Renal cortical epithelial cell (primary cell): ENCODE measurements around the gene TACR1. TPM values are rescaled to one million over a fixed set of nuclear protein-coding genes. Genes with fewer than 3 reads are reported as not detected.
A peak's percentile ranks its signal among the peaks of the same experiment; 100 is the strongest.

Source experiments
- DNase-seq: peaks from one replicate; pipeline ENCODE4 v3.0.0-alpha.2; 2011; ENCODE audit warnings: low read depth
- total RNA-seq: library from RNA; depleted of rRNA; stranded (reverse); fragments of >200 nt; gene quantifications from 2 replicates; pipeline ENCODE4 v1.2.3, GENCODE V29; 2014

TACR1 gene
- total RNA-seq, 1 donor from 2014 or later = 0.10 TPM

GRCh38 chr2:75053484-75054112 is 145.7 kb downstream of the TACR1 start:
- DNase-seq = peak; percentile 41

GRCh38 chr2:75047992-75048625 is 151.2 kb downstream of the TACR1 start:
- DNase-seq = peak; percentile 57

- DNase-seq = peak; percentile 41
These were observed 151.9 kb downstream of the TACR1 start for GRCh38 chr2:75047189-75047991.

GRCh38 chr2:75045526-75046050 is 153.7 kb downstream of the TACR1 start:
- DNase-seq = no peak

GRCh38 chr2:75044291-75044690 is 155.0 kb downstream of the TACR1 start:
- no peak for DNase-seq

- no peak for DNase-seq
These were observed 156.5 kb downstream of the TACR1 start for GRCh38 chr2:75042823-75043222.

- DNase-seq = no peak
These were observed 157.4 kb downstream of the TACR1 start for GRCh38 chr2:75041731-75042600.

- DNase-seq = no peak
These were observed 158.1 kb downstream of the TACR1 start for GRCh38 chr2:75041226-75041625.

GRCh38 chr2:75035444-75036353 is 163.6 kb downstream of the TACR1 start:
- DNase-seq = no peak

- DNase-seq = no peak
These were observed 165.8 kb downstream of the TACR1 start for GRCh38 chr2:75033516-75033915.

- DNase-seq = no peak
These were observed 167.2 kb downstream of the TACR1 start for GRCh38 chr2:75031906-75032803.

GRCh38 chr2:75031171-75031570 is 168.1 kb downstream of the TACR1 start:
- DNase-seq = no peak

- DNase-seq = no peak
These were observed 168.9 kb downstream of the TACR1 start for GRCh38 chr2:75030218-75031009.

GRCh38 chr2:75027886-75028285 is 171.4 kb downstream of the TACR1 start:
- no peak for DNase-seq

GRCh38 chr2:75025633-75026380 is 173.5 kb downstream of the TACR1 start:
- no peak for DNase-seq

GRCh38 chr2:75025216-75025615 is 174.1 kb downstream of the TACR1 start:
- no peak for DNase-seq

- DNase-seq = no peak
These were observed 175.5 kb downstream of the TACR1 start for GRCh38 chr2:75023666-75024455.
